ENCODE data around the gene TRIM64C.
"Not testable (repeated sequence)": the region's sequence is repeated elsewhere in the genome, so short reads cannot be mapped to it uniquely, and the experiment has no call there.

The TRIM64C gene, protein sequence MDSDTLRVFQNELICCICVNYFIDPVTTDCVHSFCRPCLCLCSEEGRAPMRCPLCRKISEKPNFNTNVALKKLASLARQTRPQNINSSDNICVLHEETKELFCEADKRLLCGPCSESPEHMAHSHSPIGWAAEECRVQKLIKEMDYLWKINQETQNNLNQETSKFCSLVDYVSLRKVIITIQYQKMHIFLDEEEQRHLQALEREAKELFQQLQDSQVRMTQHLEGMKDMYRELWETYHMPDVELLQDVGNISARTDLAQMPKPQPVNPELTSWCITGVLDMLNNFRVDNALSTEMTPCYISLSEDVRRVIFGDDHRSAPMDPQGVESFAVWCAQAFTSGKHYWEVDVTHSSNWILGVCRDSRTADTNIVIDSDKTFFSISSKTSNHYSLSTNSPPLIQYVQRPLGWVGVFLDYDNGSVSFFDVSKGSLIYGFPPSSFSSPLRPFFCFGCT

DNA sequence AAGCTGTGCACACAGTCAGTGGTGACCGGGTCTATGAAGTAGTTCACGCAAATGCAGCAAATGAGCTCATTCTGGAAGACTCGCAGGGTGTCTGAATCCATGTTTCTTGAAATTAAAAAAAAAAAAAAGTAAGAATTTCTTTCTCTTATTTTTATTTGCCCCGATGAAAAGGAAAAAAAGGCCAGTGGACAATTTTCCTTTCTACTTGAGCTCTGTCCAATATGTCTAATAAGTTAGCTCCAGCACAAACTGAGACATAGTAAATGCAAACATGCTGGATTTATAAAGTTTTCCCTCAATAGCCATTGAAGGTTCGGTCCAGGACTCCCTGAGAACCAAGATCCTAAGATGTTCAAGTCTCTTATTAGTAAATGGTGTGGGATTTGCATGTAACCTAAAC is at the start of gene TRIM64C:
TRIM64C (minus strand) TSS at position 101 of the 400 bp plus-strand sequence; CDS start at position 101, 0 bp downstream.
- not testable (repeated sequence) for DNase-seq (ENCODE audit: low spot score)

DNA sequence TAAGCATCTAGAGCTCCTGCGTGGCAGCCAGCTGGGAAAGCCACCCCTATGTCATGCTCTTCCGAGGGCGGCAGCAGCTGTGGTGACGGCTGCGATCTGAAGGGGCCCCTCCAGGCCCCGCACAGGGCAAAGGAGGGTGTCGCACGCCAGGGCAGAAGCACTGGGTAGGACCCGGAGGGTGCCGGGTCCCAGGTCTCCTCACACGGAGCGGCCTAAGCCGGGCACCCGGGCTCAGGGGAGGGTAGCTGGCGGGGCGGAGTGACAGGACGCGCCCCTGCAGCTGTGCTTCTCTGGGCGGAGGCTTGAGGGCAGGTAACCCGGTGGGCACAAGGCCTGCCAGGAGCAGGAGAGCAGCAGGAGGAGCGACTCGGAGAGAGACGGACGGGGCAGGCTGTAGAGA is 43.4 kb upstream of the TRIM64C start:
- DNase-seq (ENCODE audit: low spot score): not testable (repeated sequence)

DNA sequence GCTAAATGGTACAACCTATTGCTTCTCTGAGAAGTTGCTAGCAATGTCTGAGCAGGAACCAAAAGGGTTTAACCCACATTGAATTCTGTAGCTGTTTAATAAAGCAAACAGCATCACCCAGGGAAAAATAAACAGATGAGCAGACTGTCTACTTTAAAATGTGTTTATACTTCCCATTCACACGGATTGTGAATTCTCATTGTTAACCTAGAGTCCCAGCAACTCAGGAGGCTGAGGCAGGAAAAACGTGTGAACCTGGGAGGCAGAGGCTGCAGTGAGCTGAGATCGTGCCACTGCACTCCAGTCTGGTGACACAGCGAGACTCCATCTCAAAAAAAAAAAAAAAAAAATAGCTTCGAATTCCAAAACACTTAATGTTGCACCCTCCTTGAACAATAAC is 11.0 kb upstream of the TRIM64C start:
- not testable (repeated sequence) for DNase-seq (ENCODE audit: low spot score)

DNA sequence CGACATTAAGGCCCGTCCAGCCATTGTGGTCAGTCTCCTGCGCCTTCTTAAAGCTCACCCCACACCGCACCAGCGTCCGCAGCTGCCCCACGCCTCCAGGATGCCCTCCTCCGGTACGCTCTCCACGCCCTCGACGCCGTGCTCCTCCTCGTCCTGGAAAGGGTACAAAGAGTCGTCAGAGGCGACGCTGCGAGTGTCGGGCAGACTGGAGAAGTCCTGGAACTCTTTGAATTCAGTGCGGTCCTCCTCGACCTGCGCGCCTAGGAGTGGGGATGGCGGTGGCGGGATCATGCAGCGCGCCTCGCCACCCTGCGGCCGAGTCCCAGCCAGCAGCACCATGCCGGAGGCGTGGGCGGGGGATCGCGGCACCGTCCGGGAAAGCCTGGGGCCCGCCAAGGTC is 9.1 kb downstream of the TRIM64C start:
- not testable (repeated sequence) for DNase-seq (ENCODE audit: low spot score)

DNA sequence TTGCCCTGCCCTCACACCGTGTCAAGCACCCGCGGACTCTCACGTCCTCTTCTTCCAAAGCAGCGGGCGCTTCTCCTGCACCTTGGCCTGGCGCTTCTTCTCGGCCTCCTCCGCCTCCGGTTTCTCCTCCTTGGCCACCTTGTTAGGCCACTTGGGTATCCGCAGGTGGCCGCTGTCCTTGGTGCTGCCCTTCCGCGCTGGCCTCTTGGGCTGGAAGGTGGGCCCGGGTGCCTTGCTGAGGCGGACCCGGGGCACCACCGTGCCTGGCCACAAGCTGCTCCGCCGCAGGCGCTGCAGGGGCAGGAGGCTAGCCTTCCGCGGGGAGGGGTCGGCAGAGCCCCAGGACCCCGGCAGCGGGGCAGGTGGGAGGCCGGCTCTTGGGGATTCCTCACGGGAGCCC is 10.7 kb downstream of the TRIM64C start:
- DNase-seq (ENCODE audit: low spot score): not testable (repeated sequence)

DNA sequence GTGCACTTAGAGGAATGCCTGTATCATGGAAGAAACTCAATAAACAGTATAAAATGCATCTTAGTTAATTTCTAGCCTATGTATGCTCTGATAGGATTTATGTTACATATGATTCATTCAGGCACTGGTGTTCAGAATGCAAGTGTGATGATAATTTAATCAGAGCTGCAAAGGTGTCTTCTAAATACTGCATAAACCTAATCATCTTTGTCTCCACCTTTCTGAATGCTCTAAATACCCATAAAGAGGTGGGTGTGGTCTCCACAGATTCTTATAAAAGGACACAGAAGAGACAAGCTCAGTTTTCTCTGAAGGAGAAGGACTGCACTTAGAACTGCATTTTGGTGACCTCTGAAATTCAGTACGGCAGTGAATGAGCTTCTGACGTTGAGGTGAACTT is 30.4 kb downstream of the TRIM64C start, which contains the start of gene TRIM49B:
TRIM49B (plus strand) TSS at position 301 of the 400 bp plus-strand sequence. CDS start 2,777 bp downstream, outside the sequence.
- not testable (repeated sequence) for DNase-seq (ENCODE audit: low spot score)
